Activated CD8-positive, alpha-beta memory T cell treated with anti-CD3 and anti-CD28 coated beads for 48 hours (primary cell): ENCODE data around the gene CLDN24.
"Not testable (repeated sequence)": the region's sequence is repeated elsewhere in the genome, so short reads cannot be mapped to it uniquely, and the experiment has no call there.

Source experiments
- DNase-seq, 3 experiments: peaks; one replicate each; pipeline ENCODE4 v3.0.0-alpha.2; 2020; ENCODE audit warnings: low read depth in 2 of 3, low spot score in 2 of 3

The CLDN24 gene

DNA sequence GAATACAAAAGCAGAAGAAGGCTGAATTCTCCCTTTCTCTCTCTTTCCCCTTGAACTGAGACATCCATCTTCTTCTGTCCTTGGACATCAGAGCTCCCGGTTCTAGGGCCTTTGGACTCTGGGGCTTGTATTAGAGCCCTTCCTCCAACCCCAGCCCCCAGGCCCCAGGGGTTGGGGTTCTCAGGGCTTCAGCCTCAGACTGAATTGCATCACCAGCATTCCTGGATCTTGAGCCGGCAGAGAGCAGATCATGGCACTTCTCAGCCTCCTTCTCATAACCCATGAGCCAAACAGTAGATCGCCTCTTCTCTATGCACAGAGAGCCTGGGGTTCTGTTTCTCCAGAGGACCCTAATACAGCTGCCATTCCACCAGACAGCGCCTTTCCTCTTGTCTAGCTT, 25.3 kb upstream of the CLDN24 start:
- no peak for DNase-seq

DNA sequence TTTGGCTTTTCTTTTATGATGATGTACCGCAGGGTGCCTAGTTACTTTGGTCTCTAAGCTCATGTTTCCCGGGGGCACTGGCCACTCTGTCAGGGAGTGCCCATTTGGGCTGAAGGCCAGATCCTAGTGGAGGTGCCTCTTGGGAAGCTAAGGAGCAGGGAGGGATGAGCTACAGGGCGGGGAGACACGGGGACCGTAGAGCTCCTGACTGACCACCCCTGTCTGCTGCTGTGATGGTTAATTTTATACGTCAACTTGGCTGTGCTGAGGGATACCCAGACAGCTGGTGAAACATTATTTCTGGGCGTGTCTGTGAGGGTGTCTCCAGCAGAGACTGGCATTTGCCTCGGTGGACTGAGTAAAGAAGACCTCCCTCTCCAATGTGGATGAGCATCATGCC, 24.9 kb upstream of the CLDN24 start:
- DNase-seq: no peak

- DNase-seq: no peak
Measured at GRCh38 chr4:183345261-183345660, 23.0 kb upstream of the CLDN24 start.

GRCh38 chr4:183344523-183345255, 22.5 kb upstream of the CLDN24 start:
- DNase-seq: no peak

DNA sequence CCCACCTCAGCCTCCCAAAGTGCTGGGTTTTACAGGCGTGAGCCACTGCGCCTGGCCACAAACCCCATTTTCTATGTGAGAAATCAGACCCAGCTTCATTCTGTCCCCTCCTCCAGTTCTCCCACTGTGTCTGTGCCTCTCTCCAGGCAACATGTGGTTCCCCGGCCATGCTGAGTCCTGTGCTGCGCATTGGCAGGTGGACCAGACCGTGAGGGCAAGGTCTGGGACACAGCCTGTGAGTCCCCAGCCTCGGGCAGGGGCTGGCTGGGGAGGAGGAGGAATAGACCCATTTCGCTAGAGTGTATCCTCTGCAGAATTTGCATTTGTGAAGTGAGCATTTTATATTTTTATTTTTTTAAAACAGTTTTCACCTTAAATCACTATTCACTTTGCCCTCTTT, 21.5 kb upstream of the CLDN24 start:
- DNase-seq: no peak

DNA sequence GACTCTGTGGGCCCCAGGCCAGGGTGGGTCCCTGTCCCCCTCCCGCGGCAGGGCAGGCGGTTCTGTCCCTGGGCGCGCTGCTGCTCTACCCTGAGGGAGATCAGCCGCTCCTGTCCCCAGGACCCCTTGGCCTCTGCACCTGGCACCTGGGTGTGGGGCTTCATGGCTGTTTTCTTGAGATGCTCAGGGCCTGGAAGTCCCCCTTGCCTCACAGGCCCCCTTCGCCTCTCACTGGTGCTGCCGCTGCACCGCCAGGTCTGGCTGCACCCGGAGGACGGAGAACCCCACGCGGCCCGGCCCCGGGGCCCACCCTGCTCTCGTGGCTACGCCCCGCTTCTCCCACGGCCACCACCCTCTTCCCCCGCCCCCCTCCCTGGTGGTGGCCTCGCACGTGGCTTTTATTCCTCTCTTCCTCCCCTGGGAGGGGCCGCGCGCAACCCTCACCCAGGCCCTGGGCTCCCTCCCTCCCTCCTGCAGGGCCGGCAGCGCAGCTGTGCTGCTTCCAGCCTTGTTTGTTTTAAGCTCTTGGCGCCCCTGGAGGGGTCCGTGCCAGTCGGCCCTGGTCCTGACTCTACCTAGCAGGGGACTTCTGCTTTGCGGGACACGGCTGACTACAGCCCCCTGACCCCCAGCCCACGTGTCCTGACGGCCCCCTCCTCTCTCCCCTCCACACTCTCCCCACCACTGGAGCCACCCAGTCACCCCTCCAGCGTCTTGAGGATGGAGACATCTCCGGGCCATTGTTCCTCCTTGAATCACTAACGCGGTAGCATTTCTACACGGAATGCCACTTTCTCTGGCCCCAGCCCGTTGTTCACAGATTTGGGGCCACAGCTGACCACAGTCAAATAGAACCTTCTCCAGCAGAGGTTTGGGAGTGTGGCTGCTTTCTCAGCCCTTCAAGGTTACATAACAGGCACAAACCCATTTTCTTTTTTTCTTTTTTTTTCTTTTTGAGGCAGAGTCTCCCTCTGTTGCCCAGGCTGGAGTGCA, 20.6 kb upstream of the CLDN24 start:
- no peak for DNase-seq

DNA sequence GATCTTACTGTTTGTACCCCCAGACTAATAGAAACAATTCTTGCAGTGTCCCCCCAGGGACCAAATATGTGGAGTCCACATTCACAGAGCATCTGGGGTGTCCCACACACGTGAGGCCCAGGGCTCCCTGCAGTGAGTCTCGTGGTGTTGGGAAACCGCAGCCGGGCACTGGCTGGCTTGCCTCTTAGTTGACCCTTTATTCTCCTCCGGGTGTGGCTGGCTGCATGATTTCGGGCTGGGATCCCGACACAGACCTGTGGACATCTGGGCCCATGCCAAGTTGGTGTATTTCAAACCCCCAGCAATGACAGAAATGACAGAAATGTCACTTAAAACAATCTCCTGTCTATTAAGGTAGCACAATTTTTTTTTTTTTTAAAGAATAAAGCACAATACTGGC, 15.6 kb upstream of the CLDN24 start:
- DNase-seq: no peak

GRCh38 chr4:183337349-183337748, 15.1 kb upstream of the CLDN24 start:
- no peak for DNase-seq

DNA sequence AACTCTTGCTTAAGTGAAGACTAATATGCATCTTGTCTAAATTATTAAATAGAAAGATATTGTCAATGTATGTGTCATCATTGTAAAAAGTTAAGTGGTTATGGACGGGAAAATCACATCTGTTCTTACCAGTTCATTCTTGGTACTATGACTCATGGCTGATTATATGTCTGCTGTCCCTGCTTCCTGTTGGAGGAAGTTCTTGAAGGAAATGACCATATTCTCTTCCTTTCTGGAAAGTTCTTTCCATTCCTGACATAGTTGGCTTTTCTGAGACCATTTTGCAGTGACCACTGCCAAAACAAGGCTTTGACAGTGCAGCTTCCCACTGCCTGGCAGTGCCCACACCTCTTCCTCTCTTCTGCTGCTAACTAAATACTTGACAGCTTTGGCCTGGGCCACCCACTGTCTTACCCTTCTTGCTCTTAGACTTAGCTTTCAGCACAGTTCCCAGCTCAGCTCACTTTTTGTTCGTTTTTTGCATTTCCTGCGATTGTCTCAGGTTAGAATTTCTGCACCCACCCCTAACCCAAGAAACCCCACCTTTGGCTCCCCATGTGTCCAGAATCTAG, 13.2 kb upstream of the CLDN24 start:
- no peak for DNase-seq

DNA sequence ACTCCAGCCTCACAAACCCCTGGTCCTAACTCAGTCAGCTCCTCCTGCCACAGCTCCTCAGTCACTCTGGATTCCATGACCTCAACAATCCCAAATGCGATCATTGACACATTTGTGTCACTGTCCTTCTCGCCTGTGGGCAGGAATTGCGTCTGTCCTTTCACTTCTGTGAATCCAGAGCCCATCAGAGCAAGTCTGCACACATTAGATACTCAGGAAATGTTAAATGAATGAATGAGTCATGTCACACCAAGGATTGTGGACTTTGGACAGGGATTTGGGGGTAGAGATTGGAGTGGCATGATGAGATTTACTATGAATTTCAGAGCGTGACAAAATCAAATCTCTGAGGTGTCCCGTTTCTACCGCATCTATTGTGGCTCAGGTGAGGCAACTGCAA, 11.8 kb upstream of the CLDN24 start:
- DNase-seq: no peak

GRCh38 chr4:183333202-183333601, 11.0 kb upstream of the CLDN24 start:
- DNase-seq: no peak

DNA sequence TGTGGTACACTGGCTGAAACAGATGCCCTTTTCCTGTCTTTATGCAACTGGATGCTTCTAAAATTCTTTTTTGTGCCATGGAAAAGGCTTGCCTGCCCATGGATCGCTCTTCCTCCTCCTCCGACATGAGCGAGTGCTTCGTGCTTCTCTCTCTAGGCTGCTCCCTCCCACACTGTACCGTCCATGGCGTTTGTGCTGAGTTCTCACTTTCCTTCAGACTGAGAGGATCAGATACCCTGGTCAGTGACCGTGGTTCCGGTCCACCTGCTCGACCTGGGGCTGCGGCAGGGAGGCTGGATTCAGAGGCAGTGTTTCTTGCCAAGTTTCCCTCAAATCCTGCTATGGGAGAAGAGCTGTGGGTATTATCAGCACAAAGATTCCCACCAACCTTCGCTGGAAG, 10.2 kb upstream of the CLDN24 start:
- DNase-seq: no peak

DNA sequence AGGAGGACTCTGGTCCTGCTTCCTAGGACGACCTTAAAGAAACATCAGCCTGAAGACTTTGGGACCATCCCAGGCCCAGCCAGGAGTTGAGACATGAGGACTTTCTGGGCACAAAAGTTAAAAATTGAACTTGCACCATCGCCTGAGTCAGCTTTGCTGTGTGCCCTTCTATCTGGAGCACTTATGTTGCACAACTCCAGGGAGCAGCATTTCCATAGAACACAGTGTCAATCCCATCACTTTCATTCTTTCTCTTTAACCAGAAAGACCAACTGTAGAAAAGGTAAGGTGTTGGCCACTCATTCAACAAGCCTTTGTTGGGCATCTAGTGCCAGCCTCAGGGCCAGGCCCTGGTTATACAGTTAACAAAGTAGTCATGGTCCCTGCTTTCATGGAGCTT, 8.6 kb upstream of the CLDN24 start:
- no peak for DNase-seq

DNA sequence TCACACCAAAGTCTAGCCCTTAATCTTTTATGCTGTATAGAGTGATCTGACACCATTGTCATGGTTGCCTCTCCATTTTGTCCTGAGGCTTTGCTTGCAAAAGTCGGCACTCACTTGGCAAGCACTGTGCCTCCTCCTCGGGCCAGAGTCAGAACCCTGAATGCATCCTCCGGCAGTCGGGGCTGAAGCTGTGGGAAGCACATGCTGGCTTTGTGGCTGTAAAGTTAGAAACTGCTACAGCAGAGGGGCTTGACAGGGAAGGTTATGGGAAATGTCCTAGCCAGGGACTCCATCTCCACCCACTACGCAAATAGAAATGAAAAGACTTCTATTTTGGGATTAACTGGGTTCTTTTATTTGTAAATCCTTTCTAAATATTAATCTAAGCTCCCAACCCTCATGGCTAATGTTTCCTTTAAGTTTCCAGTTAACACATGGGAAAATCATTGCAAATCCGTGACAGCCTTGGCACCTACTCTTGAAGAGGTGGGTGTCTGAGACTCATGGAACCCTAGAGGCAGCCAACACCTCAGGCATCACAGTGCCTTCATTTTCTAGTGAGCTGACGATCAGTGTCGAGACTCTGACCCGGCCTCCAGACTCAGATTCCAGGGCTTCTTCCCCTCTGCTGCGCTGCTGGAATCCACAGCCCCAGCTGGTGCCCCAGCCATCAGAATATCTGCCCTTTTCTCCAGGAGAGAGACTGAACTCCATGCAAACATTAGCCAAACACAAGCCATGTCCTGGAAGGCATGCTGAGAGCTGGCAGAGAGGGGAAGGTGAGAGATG, 7.9 kb upstream of the CLDN24 start:
- no peak for DNase-seq

DNA sequence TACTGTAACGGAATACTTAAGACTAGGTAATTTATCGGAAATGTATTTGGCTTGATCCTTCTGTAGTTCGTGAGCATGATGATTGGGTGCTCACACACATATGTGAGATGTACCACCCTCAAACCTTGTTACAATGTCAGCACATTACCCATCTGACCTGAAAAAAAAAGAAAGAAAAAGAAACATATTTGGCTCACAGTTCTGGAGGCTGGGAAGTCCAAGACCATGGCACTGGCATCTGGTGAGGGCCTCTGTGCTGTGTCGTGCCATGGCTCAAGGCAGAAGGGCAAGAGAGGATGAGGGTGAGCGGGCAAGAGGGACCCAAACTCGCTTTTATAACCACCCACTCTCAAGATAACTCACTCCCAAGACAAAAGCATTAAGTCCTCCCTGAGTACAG, 7.0 kb upstream of the CLDN24 start:
- no peak for DNase-seq

- no peak for DNase-seq
Measured at GRCh38 chr4:183328832-183329231, 6.6 kb upstream of the CLDN24 start.

- no peak for DNase-seq
Measured at GRCh38 chr4:183327827-183328226, 5.6 kb upstream of the CLDN24 start.

DNA sequence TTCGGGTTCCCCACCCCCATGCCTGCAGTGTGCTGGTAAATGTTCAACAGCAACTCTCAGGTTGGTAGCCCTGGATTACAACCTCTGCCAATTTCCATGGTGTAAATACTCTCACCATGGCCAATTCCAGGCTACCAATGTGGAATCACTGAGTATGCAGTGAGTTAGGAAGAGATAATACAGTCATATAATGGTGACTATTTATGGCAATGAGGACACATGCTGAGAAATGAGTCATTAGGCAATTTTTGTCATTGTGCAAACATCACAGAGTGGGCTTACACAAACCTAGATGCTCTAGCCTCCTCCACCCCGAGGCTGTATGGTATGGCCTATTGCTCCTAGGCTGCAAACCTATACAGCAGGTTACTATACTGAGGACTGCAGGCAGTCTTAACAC, 4.6 kb upstream of the CLDN24 start:
- DNase-seq: no peak

GRCh38 chr4:183326387-183326786, 4.2 kb upstream of the CLDN24 start:
- not testable (repeated sequence) for DNase-seq

DNA sequence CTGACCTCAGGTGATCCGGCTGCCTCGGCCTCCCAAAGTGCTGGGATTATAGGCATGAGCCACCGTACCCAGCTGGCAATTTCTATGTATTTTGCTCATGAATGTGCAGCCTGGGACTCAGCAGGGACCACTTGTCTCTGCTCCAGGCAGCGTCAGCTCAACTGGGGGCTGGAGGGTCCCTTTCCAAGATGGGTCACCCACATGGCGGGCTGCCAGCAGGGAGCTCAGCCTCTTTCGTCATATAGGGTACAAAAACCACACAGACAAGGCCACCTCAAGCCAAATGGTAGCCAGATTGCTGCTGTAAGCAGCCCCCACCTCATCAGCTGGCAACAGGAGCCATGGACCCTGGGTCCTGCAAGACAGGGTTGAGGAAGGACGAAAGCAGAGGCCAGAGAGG, 2.4 kb upstream of the CLDN24 start:
- DNase-seq: no peak

GRCh38 chr4:183324056-183324455, 1.8 kb upstream of the CLDN24 start:
- not testable (repeated sequence) for DNase-seq
